ENCODE results near the gene EMCN. TPM values are rescaled to one million over a fixed set of nuclear protein-coding genes. Genes with fewer than 3 reads are reported as not detected.
"Not testable (repeated sequence)": the region's sequence is repeated elsewhere in the genome, so short reads cannot be mapped to it uniquely, and the experiment has no call there.

The EMCN gene
- total and polyA plus RNA-seq, 4 experiments from 2014 or later, result not detected

DNA sequence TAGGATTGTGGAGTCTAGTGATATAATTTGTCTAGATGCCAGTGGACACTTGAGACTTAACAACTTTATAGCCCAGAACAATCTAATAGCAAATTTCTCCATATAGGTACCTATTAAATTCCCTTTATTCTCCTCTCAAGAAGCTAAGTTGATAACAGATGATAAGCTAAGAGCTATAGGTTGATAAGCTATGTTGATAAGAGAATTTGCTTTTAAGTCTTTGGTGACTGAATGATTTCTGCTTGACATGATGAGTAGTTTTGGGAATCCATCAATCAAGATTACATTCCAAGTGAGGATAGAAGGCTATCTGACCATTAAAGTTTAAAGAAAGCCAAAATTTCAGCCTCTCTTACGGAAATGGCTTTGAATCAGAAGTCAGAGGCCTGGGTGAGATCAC is 131.6 kb downstream of the EMCN start:
- Histone ChIP-seq H3K9me3 (ENCODE audit: control insufficient read depth in 1 of 2, low read length in 2 of 2) (no peaks in the 10 kb centered on the region), H3K4me3 (ENCODE audit: low read length in 2 of 2) (no peak overlapping the region), H3K4me1 (ENCODE audit: insufficient read depth, low read length) (no peaks in the 10 kb centered on the region), H3K27me3 (ENCODE audit: insufficient read depth, low read length) (no peaks in the 10 kb centered on the region), H3K36me3 (ENCODE audit: insufficient read depth, low read length) (no peaks in the 10 kb centered on the region), H3K27ac (ENCODE audit: low read depth, low read length) (no peak overlapping the region)
- CTCF ChIA-PET (ENCODE audit: partially characterized antibody), result no interaction called here
- no peak overlapping the region for H3K27ac Mint-ChIP-seq
- H3K9me3 Mint-ChIP-seq, result peaks cover 0 to 4% (median under 1%) of the 10 kb centered on the region in 8 donors
- H3K4me3 Mint-ChIP-seq, result no peak overlapping the region
- POLR2A ChIA-PET (ENCODE audit: partially characterized antibody), result no interaction called here
- intact Hi-C loops (cut with micrococcal nuclease), result no loop called here
- no peak for DNase-seq
- no peaks in the 10 kb centered on the region for H3K27me3 Mint-ChIP-seq
- no peaks in the 10 kb centered on the region for H3K4me1 Mint-ChIP-seq
- no peaks in the 10 kb centered on the region for H3K36me3 Mint-ChIP-seq

DNA sequence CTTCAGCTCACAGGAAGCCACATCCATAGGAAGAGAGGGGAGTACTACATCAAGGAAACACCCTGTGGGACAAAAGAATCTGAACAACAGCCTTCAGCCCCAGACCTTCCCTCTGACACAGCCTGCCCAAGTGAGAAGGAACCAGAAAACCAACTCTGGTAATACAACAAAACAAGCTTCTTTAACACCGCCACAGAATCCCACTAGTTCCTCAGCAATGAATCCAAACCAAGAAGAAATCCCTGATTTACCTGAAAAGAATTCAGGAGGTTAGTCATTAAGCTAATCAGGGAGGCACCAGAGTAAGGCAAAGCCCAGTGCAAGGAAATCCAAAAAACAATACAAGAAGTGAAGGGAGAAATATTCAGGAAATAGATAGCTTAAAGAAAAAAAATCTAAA is 137.4 kb downstream of the EMCN start:
- H3K4me3 Mint-ChIP-seq; H3K36me3 ChIP-seq (ENCODE audit: insufficient read depth, low read length); H3K36me3 Mint-ChIP-seq; H3K9me3 Mint-ChIP-seq; H3K4me1 ChIP-seq (ENCODE audit: insufficient read depth, low read length); H3K27ac Mint-ChIP-seq; H3K27ac ChIP-seq (ENCODE audit: low read depth, low read length); H3K9me3 ChIP-seq (ENCODE audit: control insufficient read depth in 1 of 2, low read length in 2 of 2); DNase-seq; POLR2A ChIA-PET (ENCODE audit: partially characterized antibody); intact Hi-C loops (cut with micrococcal nuclease); H3K4me1 Mint-ChIP-seq; H3K4me3 ChIP-seq (ENCODE audit: low read length in 2 of 2); H3K27me3 ChIP-seq (ENCODE audit: insufficient read depth, low read length): not testable (repeated sequence)
- peaks cover 9 to 14% of the 10 kb centered on the region in 2 donors for H3K27me3 Mint-ChIP-seq
- CTCF ChIA-PET (ENCODE audit: partially characterized antibody), result interaction anchor here (1.1 kb wide), 1 partner anchor 1659 kb away, joined by 3 read pairs; no protein-coding TSS in a partner anchor

DNA sequence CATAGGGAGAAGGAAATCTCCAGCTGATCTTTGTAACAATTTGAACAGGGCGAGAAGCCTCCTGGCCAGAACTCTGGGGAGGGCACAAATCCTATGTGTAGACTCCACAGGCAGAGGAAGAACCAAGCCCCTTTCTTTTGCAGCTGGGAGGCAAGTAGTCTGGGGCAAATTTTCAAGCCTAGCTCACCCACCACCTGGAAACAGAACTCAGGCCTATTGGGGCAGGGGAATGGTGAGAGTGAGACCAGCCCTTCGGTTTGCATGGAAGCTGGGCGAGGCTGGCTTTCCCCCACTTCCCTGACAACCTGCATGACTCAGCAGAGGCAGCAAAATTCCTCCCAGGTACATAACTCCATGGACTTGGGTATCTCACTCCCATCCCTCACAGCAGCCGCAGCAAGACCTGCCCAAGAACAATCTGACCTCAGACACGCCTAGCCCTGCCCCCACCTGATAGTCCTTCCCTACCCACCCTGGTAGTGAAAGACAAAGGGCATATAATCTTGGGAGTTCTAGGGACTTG is 138.2 kb downstream of the EMCN start:
- H3K4me1 Mint-ChIP-seq, result no peaks in the 10 kb centered on the region
- H3K9me3 Mint-ChIP-seq, result peaks cover 0 to 6% (median 2%) of the 10 kb centered on the region in 8 donors
- H3K27me3 ChIP-seq (ENCODE audit: insufficient read depth, low read length), result no peaks in the 10 kb centered on the region
- no peaks in the 10 kb centered on the region for H3K4me1 ChIP-seq (ENCODE audit: insufficient read depth, low read length)
- ChIA-PET CTCF (ENCODE audit: partially characterized antibody) (interaction anchor here (1.0 kb wide), 1 partner anchor 18 kb away, joined by 3 read pairs; no protein-coding TSS in a partner anchor), POLR2A (ENCODE audit: partially characterized antibody) (no interaction called here)
- H3K36me3 ChIP-seq (ENCODE audit: insufficient read depth, low read length), result no peaks in the 10 kb centered on the region
- intact Hi-C loops (cut with micrococcal nuclease), result no loop called here
- H3K27me3 Mint-ChIP-seq, result peaks cover 9 to 14% of the 10 kb centered on the region in 2 donors
- no peaks in the 10 kb centered on the region for H3K36me3 Mint-ChIP-seq
- H3K9me3 ChIP-seq (ENCODE audit: control insufficient read depth in 1 of 2, low read length in 2 of 2), result no peaks in the 10 kb centered on the region
- H3K27ac ChIP-seq (ENCODE audit: low read depth, low read length), result no peak overlapping the region
- DNase-seq, result peak in 1 of 5 donors; percentile 17
- H3K4me3 Mint-ChIP-seq, result no peak overlapping the region
- peak overlapping the region in 1 of 7 donors; percentile 23 for H3K27ac Mint-ChIP-seq
- H3K4me3 ChIP-seq (ENCODE audit: low read length in 2 of 2), result no peak overlapping the region

DNA sequence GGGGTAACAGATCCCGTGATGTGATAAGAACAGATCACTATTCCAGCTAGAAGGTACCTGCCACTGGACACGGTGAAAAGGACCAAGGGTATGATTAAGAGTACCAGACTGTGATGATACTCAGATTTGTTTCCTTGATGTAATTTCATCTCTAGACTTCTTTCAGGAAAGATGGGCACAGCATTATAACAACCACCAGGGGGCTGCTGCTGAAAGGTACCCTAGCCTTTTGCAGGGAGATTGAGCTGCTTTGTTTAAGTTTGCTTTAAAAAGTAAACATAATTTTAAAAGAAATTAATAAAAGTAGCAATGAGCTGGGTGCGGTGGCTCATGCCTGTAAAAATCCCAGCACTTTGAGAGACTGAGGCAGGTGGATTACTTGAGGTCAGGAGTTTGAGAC is 145.4 kb downstream of the EMCN start:
- peaks cover 2 to 6% of the 10 kb centered on the region in 2 donors for H3K27me3 Mint-ChIP-seq
- Histone ChIP-seq H3K36me3 (ENCODE audit: insufficient read depth, low read length) (no peaks in the 10 kb centered on the region), H3K9me3 (ENCODE audit: control insufficient read depth in 1 of 2, low read length in 2 of 2) (no peaks in the 10 kb centered on the region), H3K27me3 (ENCODE audit: insufficient read depth, low read length) (no peaks in the 10 kb centered on the region), H3K27ac (ENCODE audit: low read depth, low read length) (no peak overlapping the region), H3K4me3 (ENCODE audit: low read length in 2 of 2) (no peak overlapping the region), H3K4me1 (ENCODE audit: insufficient read depth, low read length) (no peaks in the 10 kb centered on the region)
- H3K27ac Mint-ChIP-seq, result no peak overlapping the region
- intact Hi-C loops (cut with micrococcal nuclease), result no loop called here
- H3K9me3 Mint-ChIP-seq, result no peaks in the 10 kb centered on the region
- peak in 1 of 5 donors; percentile 4 for DNase-seq
- H3K4me1 Mint-ChIP-seq, result no peaks in the 10 kb centered on the region
- H3K4me3 Mint-ChIP-seq, result no peak overlapping the region
- CTCF ChIA-PET (ENCODE audit: partially characterized antibody), result interaction anchor here (1.0 kb wide), 1 partner anchor 9 kb away, joined by 3 read pairs; no protein-coding TSS in a partner anchor
- no peaks in the 10 kb centered on the region for H3K36me3 Mint-ChIP-seq
- POLR2A ChIA-PET (ENCODE audit: partially characterized antibody), result no interaction called here

DNA sequence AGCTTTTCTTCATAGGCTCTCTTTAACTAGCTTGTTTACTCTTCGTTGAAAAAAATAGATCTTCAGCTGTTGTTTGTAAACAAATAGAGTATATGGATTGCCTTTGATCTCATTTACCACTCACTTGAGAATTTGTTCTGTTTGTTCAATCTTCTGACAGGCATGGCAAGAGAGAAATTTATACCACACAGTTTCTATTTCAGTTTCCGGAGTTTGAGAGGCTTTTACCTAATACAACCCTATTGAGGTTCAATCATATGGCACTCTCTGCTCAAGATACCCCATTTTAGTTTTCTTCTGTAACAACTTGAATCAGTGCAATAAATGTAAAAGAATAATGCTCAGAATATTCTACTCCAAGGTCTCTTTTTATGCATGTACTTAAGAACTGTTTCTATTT is 148.0 kb downstream of the EMCN start:
- intact Hi-C loops (cut with micrococcal nuclease), result no loop called here
- no peaks in the 10 kb centered on the region for H3K27me3 ChIP-seq (ENCODE audit: insufficient read depth, low read length)
- no peak overlapping the region for H3K27ac ChIP-seq (ENCODE audit: low read depth, low read length)
- H3K9me3 ChIP-seq (ENCODE audit: control insufficient read depth in 1 of 2, low read length in 2 of 2), result no peaks in the 10 kb centered on the region
- no peaks in the 10 kb centered on the region for H3K36me3 ChIP-seq (ENCODE audit: insufficient read depth, low read length)
- no peak for DNase-seq
- H3K4me3 ChIP-seq (ENCODE audit: low read length in 2 of 2), result no peak overlapping the region
- H3K4me3 Mint-ChIP-seq, result no peak overlapping the region
- no peaks in the 10 kb centered on the region for H3K4me1 Mint-ChIP-seq
- H3K27ac Mint-ChIP-seq, result no peak overlapping the region
- H3K36me3 Mint-ChIP-seq, result no peaks in the 10 kb centered on the region
- peaks cover 0 to 2% (median 0%) of the 10 kb centered on the region in 8 donors for H3K9me3 Mint-ChIP-seq
- POLR2A ChIA-PET (ENCODE audit: partially characterized antibody), result no interaction called here
- no peaks in the 10 kb centered on the region for H3K4me1 ChIP-seq (ENCODE audit: insufficient read depth, low read length)
- CTCF ChIA-PET (ENCODE audit: partially characterized antibody), result no interaction called here
- H3K27me3 Mint-ChIP-seq, result peaks cover 4% of the 10 kb centered on the region in 2 donors

DNA sequence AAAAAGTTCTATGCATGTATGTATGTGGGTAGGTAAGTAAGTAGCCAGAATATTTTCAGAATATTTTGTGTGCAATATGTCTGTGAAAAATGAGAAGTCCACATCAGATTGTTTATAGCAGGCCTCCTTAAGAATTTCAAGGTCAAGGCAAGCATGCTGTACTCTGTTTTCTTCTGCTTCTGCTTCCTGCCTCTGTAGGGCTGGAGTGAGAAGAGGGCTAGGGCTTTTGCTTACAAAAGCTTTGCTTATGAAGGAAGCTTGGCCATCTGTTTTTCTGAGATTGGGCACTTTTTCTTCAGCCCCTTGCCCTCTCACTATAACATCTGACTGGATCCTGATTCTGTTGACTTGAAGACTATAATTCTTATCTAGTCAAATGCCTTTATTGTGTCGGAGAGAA is 150.4 kb downstream of the EMCN start:
- Histone ChIP-seq H3K4me1 (ENCODE audit: insufficient read depth, low read length) (no peaks in the 10 kb centered on the region), H3K36me3 (ENCODE audit: insufficient read depth, low read length) (no peaks in the 10 kb centered on the region), H3K4me3 (ENCODE audit: low read length in 2 of 2) (no peak overlapping the region), H3K27me3 (ENCODE audit: insufficient read depth, low read length) (no peaks in the 10 kb centered on the region), H3K27ac (ENCODE audit: low read depth, low read length) (no peak overlapping the region), H3K9me3 (ENCODE audit: control insufficient read depth in 1 of 2, low read length in 2 of 2) (no peaks in the 10 kb centered on the region)
- intact Hi-C loops (cut with micrococcal nuclease), result no loop called here
- Mint-ChIP-seq H3K4me1 (no peaks in the 10 kb centered on the region), H3K36me3 (no peaks in the 10 kb centered on the region), H3K4me3 (no peak overlapping the region), H3K27ac (no peak overlapping the region), H3K27me3 (peaks cover 2 to 8% of the 10 kb centered on the region in 2 donors), H3K9me3 (peaks cover 0 to 2% (median 0%) of the 10 kb centered on the region in 8 donors)
- no peak for DNase-seq
- CTCF ChIA-PET (ENCODE audit: partially characterized antibody), result no interaction called here
- POLR2A ChIA-PET (ENCODE audit: partially characterized antibody), result no interaction called here

DNA sequence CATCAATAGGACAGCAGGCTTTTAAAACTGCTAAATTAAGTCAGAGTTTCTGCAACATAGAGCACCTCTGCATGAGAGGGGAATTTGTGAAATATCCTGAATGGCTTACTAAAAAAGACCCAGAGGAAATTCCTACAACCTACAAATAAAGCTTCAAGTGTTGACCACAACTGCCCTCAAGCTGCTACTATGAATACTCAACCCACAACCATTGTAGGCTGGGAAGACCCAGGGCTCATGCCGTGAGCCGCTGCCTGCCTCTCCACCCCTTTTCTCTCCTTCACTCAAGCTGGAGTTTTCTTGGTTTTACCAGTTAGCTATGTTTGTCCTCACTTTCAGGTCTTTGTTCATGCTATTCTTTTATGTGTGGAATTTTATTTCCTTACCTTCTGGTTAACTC is 151.6 kb downstream of the EMCN start:
- no peak overlapping the region for H3K27ac ChIP-seq (ENCODE audit: low read depth, low read length)
- peaks cover 0 to 2% (median 0%) of the 10 kb centered on the region in 8 donors for H3K9me3 Mint-ChIP-seq
- H3K9me3 ChIP-seq (ENCODE audit: control insufficient read depth in 1 of 2, low read length in 2 of 2), result no peaks in the 10 kb centered on the region
- ChIA-PET CTCF (ENCODE audit: partially characterized antibody) (no interaction called here), POLR2A (ENCODE audit: partially characterized antibody) (no interaction called here)
- no peaks in the 10 kb centered on the region for H3K36me3 ChIP-seq (ENCODE audit: insufficient read depth, low read length)
- no peak overlapping the region for H3K27ac Mint-ChIP-seq
- DNase-seq, result no peak
- no peaks in the 10 kb centered on the region for H3K36me3 Mint-ChIP-seq
- no peak overlapping the region for H3K4me3 ChIP-seq (ENCODE audit: low read length in 2 of 2)
- H3K4me1 Mint-ChIP-seq, result no peaks in the 10 kb centered on the region
- no peak overlapping the region for H3K4me3 Mint-ChIP-seq
- H3K27me3 Mint-ChIP-seq, result peaks cover 2 to 7% of the 10 kb centered on the region in 2 donors
- no peaks in the 10 kb centered on the region for H3K4me1 ChIP-seq (ENCODE audit: insufficient read depth, low read length)
- intact Hi-C loops (cut with micrococcal nuclease), result no loop called here
- H3K27me3 ChIP-seq (ENCODE audit: insufficient read depth, low read length), result no peaks in the 10 kb centered on the region

- Histone ChIP-seq H3K36me3 (ENCODE audit: insufficient read depth, low read length) (no peaks in the 10 kb centered on the region), H3K9me3 (ENCODE audit: control insufficient read depth in 1 of 2, low read length in 2 of 2) (no peaks in the 10 kb centered on the region), H3K4me1 (ENCODE audit: insufficient read depth, low read length) (no peaks in the 10 kb centered on the region), H3K27me3 (ENCODE audit: insufficient read depth, low read length) (no peaks in the 10 kb centered on the region), H3K27ac (ENCODE audit: low read depth, low read length) (no peak overlapping the region), H3K4me3 (ENCODE audit: low read length in 2 of 2) (no peak overlapping the region)
- H3K4me1 Mint-ChIP-seq, result no peaks in the 10 kb centered on the region
- H3K27ac Mint-ChIP-seq, result no peak overlapping the region
- H3K4me3 Mint-ChIP-seq, result no peak overlapping the region
- intact Hi-C loops (cut with micrococcal nuclease), result no loop called here
- CTCF ChIA-PET (ENCODE audit: partially characterized antibody), result no interaction called here
- H3K9me3 Mint-ChIP-seq, result peaks cover 0 to 10% (median 3%) of the 10 kb centered on the region in 8 donors
- H3K36me3 Mint-ChIP-seq, result no peaks in the 10 kb centered on the region
- POLR2A ChIA-PET (ENCODE audit: partially characterized antibody), result no interaction called here
- no peak for DNase-seq
- peaks cover 2 to 6% of the 10 kb centered on the region in 2 donors for H3K27me3 Mint-ChIP-seq
Observed at GRCh38 chr4:100362366-100362765, 155.5 kb downstream of the EMCN start.

All from CD4-positive, alpha-beta memory T cell (primary cell).